H1 (cell line): ENCODE measurements around the gene MYOM1. TPM values are rescaled to one million over a fixed set of nuclear protein-coding genes. Genes with fewer than 3 reads are reported as not detected.

Experiments used
- HDAC2 ChIP-seq, 2 experiments: fragments of 300-600 bp in 1 of 2; sonication (generic) in 1 of 2; IDR thresholded peaks; 2 replicates each; pipeline ENCODE4 v1.6.1; 2011 to 2012; ENCODE audit warnings: low read depth in 2 of 2, low read length in 2 of 2, mild to moderate bottlenecking in 2 of 2, moderate library complexity in 2 of 2, borderline replicate concordance in 1 of 2, inconsistent platforms in 1 of 2
- polyA plus RNA-seq, 7 experiments: library from polyadenylated mRNA; depleted of rRNA in 3 of 7; stranded (reverse) in 5 of 7; unstranded in 2 of 7; fragments of >200 nt in 5 of 7; fragments of 200-250 nt in 2 of 7; gene quantifications; 1 replicate in 5 of 7; 2 replicates in 1 of 7; 4 replicates in 1 of 7; pipeline versions ENCODE4 v1.2.1 to v1.2.3, GENCODE V29; 2011 to 2013; ENCODE audit warnings: missing spikeins in 2 of 7, mixed read lengths in 2 of 7
- total RNA-seq: library from RNA; stranded (reverse); fragmentation: NEBNext Ultra II Directional; extraction: Animal tissue kit (Norgen Biotek cat#: 25700); gene quantifications from 2 replicates; pipeline ENCODE4 v1.2.1, GENCODE V29; 2021

MYOM1 gene
- total and polyA plus RNA-seq, 2 of the 8 experiments (the other 6 are each of a cell fraction or from before 2014, with no cell fraction given), result 0.06 to 0.32 TPM

DNA sequence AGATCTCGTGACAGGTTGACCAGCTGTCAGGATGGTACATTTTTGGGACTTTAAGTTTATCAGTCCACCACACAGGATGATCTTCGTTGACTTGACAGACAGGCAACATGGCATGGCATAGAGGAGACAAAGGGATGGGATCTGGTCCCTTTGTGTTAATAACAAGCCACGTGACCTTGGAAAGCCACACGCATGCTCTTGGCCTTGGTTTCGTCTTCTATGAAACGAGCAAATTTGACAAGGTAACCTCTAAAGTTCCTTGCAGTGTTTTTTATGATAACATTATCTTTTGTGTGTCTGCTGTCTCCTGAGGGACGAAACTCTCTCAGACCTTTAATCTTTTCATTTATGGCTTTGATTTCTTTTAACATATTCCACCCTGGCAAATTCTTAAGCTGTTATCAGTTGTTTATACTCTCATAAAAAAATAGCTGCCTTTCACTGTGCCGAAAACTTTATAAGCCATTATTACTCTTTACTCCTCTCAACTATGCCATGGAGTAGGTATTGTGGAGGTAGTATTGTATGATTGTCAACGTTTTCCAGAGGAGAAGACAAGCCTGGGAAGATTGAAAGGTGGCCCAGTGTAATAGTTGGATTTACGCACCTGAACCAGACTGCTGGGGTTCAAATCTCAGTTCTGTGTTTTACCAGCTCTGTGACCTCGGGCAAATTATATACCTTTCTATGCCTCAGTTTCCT lies 81.3 kb downstream of the MYOM1 start (continued):
- no peak for TF ChIP-seq HDAC2 (IDR thresholded peaks at IDR 0.05; ENCODE audit: borderline replicate concordance in 1 of 2, low read depth in 2 of 2, low read length in 2 of 2)
